ENCODE data around the gene ZNF185.

The ZNF185 gene

GRCh38 chrX:152893980-152894610 is 3.8 kb upstream of the ZNF185 start:
- CTCF ChIA-PET, result interaction anchor here (0.6 to 1.3 kb wide), 4 partner anchors 9 to 512 kb away, joined by 3 to 5 read pairs (median 3); no protein-coding TSS in a partner anchor
- POLR2A ChIA-PET, result interaction anchor here (1.3 kb wide), 1 partner anchor 63 kb away, joined by 4 read pairs; the partner anchor contains the start of genes CETN2 and NSDHL

DNA sequence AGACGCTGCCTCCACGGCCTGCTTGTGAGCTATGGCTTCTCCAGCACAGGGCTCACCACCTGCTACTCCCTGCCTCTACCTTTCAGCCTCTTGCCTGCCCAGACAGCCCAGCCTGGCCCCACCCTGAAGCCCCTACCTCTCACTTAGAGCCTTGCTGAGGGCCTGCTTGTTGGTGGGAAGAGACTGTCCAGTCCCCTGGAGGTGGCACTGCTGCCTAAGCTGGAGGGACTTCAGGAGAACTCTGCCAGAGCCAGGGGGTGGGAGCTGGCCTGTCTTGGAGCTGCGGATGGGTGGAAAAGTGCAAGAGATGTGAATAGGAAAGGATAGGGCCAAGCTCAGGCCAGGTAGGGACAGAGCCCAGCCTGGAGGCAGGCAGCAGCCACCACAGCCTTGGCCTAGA is 2.7 kb upstream of the ZNF185 start:
- Histone ChIP-seq H3K4me3 (ENCODE audit: low read depth, low read length) (no peak overlapping the region), H3K4me1 (ENCODE audit: control insufficient read depth, insufficient read depth, low read length) (no peaks in the 10 kb centered on the region), H3K9me3 (ENCODE audit: control insufficient read depth, insufficient read depth, low read depth, low read length) (no peaks in the 10 kb centered on the region), H3K27ac (ENCODE audit: extremely low read depth, low read depth, low read length) (no peak overlapping the region), H3K36me3 (ENCODE audit: control insufficient read depth in 2 of 2, insufficient read depth in 1 of 2, low read length in 2 of 2) (no peaks in the 10 kb centered on the region)
- POLR2A ChIA-PET, result interaction anchor here (1.3 kb wide), 1 partner anchor 64 kb away, joined by 4 read pairs; the partner anchor contains the start of genes CETN2 and NSDHL
- TF ChIP-seq, protein P1, sequence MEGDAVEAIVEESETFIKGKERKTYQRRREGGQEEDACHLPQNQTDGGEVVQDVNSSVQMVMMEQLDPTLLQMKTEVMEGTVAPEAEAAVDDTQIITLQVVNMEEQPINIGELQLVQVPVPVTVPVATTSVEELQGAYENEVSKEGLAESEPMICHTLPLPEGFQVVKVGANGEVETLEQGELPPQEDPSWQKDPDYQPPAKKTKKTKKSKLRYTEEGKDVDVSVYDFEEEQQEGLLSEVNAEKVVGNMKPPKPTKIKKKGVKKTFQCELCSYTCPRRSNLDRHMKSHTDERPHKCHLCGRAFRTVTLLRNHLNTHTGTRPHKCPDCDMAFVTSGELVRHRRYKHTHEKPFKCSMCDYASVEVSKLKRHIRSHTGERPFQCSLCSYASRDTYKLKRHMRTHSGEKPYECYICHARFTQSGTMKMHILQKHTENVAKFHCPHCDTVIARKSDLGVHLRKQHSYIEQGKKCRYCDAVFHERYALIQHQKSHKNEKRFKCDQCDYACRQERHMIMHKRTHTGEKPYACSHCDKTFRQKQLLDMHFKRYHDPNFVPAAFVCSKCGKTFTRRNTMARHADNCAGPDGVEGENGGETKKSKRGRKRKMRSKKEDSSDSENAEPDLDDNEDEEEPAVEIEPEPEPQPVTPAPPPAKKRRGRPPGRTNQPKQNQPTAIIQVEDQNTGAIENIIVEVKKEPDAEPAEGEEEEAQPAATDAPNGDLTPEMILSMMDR (tag by site-specific recombination; IDR thresholded peaks at IDR 0.05), result 0 out of 2 replicates have a peak, but pooled peaks have one; percentile 46
- TF ChIP-seq, protein P2, sequence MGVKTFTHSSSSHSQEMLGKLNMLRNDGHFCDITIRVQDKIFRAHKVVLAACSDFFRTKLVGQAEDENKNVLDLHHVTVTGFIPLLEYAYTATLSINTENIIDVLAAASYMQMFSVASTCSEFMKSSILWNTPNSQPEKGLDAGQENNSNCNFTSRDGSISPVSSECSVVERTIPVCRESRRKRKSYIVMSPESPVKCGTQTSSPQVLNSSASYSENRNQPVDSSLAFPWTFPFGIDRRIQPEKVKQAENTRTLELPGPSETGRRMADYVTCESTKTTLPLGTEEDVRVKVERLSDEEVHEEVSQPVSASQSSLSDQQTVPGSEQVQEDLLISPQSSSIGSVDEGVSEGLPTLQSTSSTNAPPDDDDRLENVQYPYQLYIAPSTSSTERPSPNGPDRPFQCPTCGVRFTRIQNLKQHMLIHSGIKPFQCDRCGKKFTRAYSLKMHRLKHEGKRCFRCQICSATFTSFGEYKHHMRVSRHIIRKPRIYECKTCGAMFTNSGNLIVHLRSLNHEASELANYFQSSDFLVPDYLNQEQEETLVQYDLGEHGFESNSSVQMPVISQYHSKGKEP (tag by site-specific recombination; IDR thresholded peaks at IDR 0.05), result no peak
- CTCF ChIA-PET, result interaction anchor here (0.7 to 1.3 kb wide), 4 partner anchors 10 to 511 kb away, joined by 3 to 5 read pairs (median 3); no protein-coding TSS in a partner anchor

More at GRCh38 chrX:152893980-152894610, 3.8 kb upstream of the ZNF185 start:
- Histone ChIP-seq H3K4me1 (ENCODE audit: control insufficient read depth, insufficient read depth, low read length) (no peaks in the 10 kb centered on the region), H3K27ac (ENCODE audit: extremely low read depth, low read depth, low read length) (no peak overlapping the region), H3K9me3 (ENCODE audit: control insufficient read depth, insufficient read depth, low read depth, low read length) (no peaks in the 10 kb centered on the region), H3K4me3 (ENCODE audit: low read depth, low read length) (no peak overlapping the region), H3K36me3 (ENCODE audit: control insufficient read depth in 2 of 2, insufficient read depth in 1 of 2, low read length in 2 of 2) (no peaks in the 10 kb centered on the region)
- TF ChIP-seq SCRT2 (tag by site-specific recombination; IDR thresholded peaks at IDR 0.05), result no peak
- TF ChIP-seq ZNF664 (tag by site-specific recombination; IDR thresholded peaks at IDR 0.05), result no peak
- TF ChIP-seq, protein P3, sequence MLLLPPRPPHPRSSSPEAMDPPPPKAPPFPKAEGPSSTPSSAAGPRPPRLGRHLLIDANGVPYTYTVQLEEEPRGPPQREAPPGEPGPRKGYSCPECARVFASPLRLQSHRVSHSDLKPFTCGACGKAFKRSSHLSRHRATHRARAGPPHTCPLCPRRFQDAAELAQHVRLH (tag by site-specific recombination; IDR thresholded peaks at IDR 0.05), result no peak
- TF ChIP-seq ZNF626 (tag by site-specific recombination; IDR thresholded peaks at IDR 0.05), result no peak
- no peak for TF ChIP-seq SP2 (tag by site-specific recombination; IDR thresholded peaks at IDR 0.05)
- TF ChIP-seq ZXDB (tag by site-specific recombination; IDR thresholded peaks at IDR 0.05), result no peak
- TF ChIP-seq, protein P4, sequence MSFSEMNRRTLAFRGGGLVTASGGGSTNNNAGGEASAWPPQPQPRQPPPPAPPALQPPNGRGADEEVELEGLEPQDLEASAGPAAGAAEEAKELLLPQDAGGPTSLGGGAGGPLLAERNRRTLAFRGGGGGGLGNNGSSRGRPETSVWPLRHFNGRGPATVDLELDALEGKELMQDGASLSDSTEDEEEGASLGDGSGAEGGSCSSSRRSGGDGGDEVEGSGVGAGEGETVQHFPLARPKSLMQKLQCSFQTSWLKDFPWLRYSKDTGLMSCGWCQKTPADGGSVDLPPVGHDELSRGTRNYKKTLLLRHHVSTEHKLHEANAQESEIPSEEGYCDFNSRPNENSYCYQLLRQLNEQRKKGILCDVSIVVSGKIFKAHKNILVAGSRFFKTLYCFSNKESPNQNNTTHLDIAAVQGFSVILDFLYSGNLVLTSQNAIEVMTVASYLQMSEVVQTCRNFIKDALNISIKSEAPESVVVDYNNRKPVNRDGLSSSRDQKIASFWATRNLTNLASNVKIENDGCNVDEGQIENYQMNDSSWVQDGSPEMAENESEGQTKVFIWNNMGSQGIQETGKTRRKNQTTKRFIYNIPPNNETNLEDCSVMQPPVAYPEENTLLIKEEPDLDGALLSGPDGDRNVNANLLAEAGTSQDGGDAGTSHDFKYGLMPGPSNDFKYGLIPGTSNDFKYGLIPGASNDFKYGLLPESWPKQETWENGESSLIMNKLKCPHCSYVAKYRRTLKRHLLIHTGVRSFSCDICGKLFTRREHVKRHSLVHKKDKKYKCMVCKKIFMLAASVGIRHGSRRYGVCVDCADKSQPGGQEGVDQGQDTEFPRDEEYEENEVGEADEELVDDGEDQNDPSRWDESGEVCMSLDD (tag by site-specific recombination; IDR thresholded peaks at IDR 0.05), result no peak
- TF ChIP-seq ZFP41 (tag by site-specific recombination; IDR thresholded peaks at IDR 0.05; ENCODE audit: borderline replicate concordance), result no peak
- no peak for TF ChIP-seq ZNF830 (tag by site-specific recombination; IDR thresholded peaks at IDR 0.05; ENCODE audit: low read depth)
- TF ChIP-seq OSR2 (tag by site-specific recombination; IDR thresholded peaks at IDR 0.05), result no peak
- no peak for TF ChIP-seq ZNF837 (tag by site-specific recombination; IDR thresholded peaks at IDR 0.05)
- TF ChIP-seq ZNF785 (tag by site-specific recombination; IDR thresholded peaks at IDR 0.05), result no peak
- no peak for TF ChIP-seq ZNF600 (tag by site-specific recombination; IDR thresholded peaks at IDR 0.05)
- TF ChIP-seq HOXD13 (CRISPR knock-in tag; IDR thresholded peaks at IDR 0.05; ENCODE audit: borderline replicate concordance), result no peak
- TF ChIP-seq ZNF433 (tag by site-specific recombination; IDR thresholded peaks at IDR 0.05; ENCODE audit: low read depth), result no peak
- TF ChIP-seq ZNF777 (tag by site-specific recombination; IDR thresholded peaks at IDR 0.05; ENCODE audit: borderline replicate concordance), result no peak
- TF ChIP-seq ZNF335 (tag by site-specific recombination; conservative IDR thresholded peaks at IDR 0.05), result no peak
- TF ChIP-seq ZNF658 (tag by site-specific recombination; IDR thresholded peaks at IDR 0.05), result no peak
- no peak for TF ChIP-seq ZNF768 (tag by site-specific recombination; IDR thresholded peaks at IDR 0.05)
- TF ChIP-seq, protein P5, sequence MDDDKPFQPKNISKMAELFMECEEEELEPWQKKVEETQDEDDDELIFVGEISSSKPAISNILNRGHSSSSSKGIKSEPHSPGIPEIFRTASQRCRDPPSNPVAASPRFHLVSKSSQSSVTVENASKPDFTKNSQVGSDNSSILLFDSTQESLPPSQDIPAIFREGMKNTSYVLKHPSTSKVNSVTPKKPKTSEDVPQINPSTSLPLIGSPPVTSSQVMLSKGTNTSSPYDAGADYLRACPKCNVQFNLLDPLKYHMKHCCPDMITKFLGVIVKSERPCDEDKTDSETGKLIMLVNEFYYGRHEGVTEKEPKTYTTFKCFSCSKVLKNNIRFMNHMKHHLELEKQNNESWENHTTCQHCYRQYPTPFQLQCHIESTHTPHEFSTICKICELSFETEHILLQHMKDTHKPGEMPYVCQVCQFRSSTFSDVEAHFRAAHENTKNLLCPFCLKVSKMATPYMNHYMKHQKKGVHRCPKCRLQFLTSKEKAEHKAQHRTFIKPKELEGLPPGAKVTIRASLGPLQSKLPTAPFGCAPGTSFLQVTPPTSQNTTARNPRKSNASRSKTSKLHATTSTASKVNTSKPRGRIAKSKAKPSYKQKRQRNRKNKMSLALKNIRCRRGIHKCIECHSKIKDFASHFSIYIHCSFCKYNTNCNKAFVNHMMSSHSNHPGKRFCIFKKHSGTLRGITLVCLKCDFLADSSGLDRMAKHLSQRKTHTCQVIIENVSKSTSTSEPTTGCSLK (tag by site-specific recombination; IDR thresholded peaks at IDR 0.05), result no peak
